Activated CD8-positive, alpha-beta T cell treated with anti-CD3 and anti-CD28 coated beads for 36 hours (primary cell): ENCODE results near the gene PRDX3. TPM values are rescaled to one million over a fixed set of nuclear protein-coding genes. Genes with fewer than 3 reads are reported as not detected.

Experiments
- ATAC-seq: fragments of 200-7000 bp; cut with Tn5 transposase; one replicate; pipeline ENCODE4 v1.10.0; 2021; ENCODE audit warnings: mild to moderate bottlenecking, moderate library complexity
- CTCF ChIA-PET: fragments of 350-600 bp; sonication (Branson Sonifier 250); formaldehyde crosslinking; loops from one replicate; lab custom pipeline; 2021; ENCODE audit warnings: antibody characterized with exemption; lab: Charles Lee
- POLR2A ChIA-PET: fragments of 350-600 bp; sonication (Branson Sonifier 250); formaldehyde crosslinking; loops from one replicate; lab custom pipeline; 2021; ENCODE audit warnings: antibody characterized with exemption; lab: Charles Lee
- DNase-seq: peaks from one replicate; pipeline ENCODE4 v3.0.0-alpha.2; 2020
- H3K27ac Mint-ChIP-seq: one replicate; pipeline ENCODE4 v1.8.0; 2021; ENCODE audit warnings: mild to moderate bottlenecking, mixed read lengths
- H3K27me3 Mint-ChIP-seq: one replicate; pipeline ENCODE4 v1.8.0; 2021; ENCODE audit warnings: mixed read lengths
- H3K36me3 Mint-ChIP-seq: one replicate; pipeline ENCODE4 v1.8.0; 2021; ENCODE audit warnings: low read depth, mixed read lengths
- H3K4me1 Mint-ChIP-seq: one replicate; pipeline ENCODE4 v1.8.0; 2021; ENCODE audit warnings: low read depth, mixed read lengths
- H3K4me3 Mint-ChIP-seq: one replicate; pipeline ENCODE4 v1.8.0; 2021; ENCODE audit warnings: mild to moderate bottlenecking, moderate library complexity, mixed read lengths
- H3K9me3 Mint-ChIP-seq: one replicate; pipeline ENCODE4 v1.8.0; 2021; ENCODE audit warnings: mixed read lengths
- CTCF ChIP-seq: fragments of 200-600 bp; IDR thresholded peaks from one replicate; pipeline ENCODE4 v1.8.0; 2022; ENCODE audit warnings: antibody characterized with exemption, mild to moderate bottlenecking
- intact Hi-C: fragments of 100-400 bp; cut with micrococcal nuclease; formaldehyde crosslinking; loops from one replicate; pipeline ENCODE4 v1.10.0; 2022
- total RNA-seq, 2 experiments: library from RNA; stranded (reverse); gene quantifications; one replicate each; pipeline ENCODE4 v1.2.3, GENCODE V29; 2021

PRDX3 gene
- total RNA-seq: 100 to 1,000 TPM; 198 to 203 TPM

DNA sequence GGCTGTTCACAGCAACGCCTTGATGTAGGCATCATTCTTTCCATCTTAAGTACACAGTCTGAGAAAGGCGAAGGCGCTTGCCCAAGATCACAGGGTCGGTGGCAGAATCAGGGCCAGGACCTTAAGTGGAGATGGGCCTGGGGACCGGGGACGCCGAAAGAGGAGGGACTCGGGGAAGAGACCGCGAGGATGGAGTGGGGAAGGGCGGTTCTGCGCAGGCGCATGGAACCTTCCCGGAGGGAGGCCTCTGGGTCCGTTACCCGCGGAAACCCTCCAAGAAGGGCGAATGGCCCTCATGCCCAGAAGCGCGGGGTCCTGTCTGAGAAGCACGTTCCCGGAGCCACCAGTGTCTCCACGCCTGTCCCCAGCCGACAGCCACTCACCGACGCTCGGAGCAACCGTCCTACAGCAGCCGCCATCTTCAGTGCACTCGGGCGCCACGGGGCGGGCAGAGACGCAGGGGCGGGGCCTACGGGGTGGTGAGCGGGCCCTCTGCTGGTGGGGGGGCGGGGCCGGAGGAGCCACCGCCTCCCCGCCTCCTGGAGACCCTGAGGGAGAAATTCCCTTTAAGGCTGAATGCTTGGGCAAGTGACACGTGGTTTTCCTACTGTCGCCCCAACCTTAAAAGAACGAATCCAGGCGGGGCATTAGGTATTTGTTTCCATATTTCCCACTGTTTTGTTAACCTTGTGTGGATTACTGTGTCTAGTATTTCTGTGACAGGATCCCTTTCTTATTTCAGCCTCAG, at the start of gene PRDX3:
Gene PRDX3 (minus strand): TSS at position 441 of the 748 bp plus-strand sequence. CDS start 22 bp downstream, at position 419.
- peaks cover 32% of the 10 kb centered on the region for H3K36me3 Mint-ChIP-seq
- CTCF ChIA-PET: interaction anchor here (1.0 to 2.6 kb wide), 3 partner anchors 11 to 28 kb away, joined by 6 to 13 read pairs (median 10); partner anchors contain the start of gene GRK5
- H3K4me1 Mint-ChIP-seq: peaks cover 29% of the 10 kb centered on the region
- ATAC-seq: peak; percentile 98
- no peaks in the 10 kb centered on the region for H3K27me3 Mint-ChIP-seq
- DNase-seq: peak; percentile 97
- no peaks in the 10 kb centered on the region for H3K9me3 Mint-ChIP-seq
- peak within 1 kb of the TSS; percentile 92 for H3K27ac Mint-ChIP-seq
- POLR2A ChIA-PET: interaction anchor here (0.8 to 1.4 kb wide), 4 partner anchors 12 to 145 kb away, joined by 3 to 5 read pairs (median 4); no protein-coding TSS in a partner anchor
- intact Hi-C loops: no loop called here
- TF ChIP-seq CTCF: no peak
- H3K4me3 Mint-ChIP-seq: peak within 1 kb of the TSS; percentile 87

DNA sequence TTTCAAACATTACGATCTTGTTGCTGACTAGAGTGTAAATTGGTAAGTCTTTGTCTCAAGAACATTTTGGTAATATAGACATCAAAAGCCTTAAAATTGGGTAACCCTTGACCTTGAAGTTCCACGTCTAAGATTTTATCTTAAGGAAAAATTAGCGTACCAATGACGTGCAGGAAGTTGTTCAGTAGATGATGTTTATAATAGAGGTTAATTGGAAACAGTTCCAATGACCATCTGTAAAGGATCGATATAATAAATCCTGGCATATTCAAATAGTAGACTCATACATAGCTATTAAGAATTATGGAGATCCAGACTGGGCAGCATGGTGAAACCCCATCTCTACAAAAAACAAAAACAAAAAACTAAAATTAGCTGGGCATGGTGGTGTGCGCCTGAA, 49.2 kb upstream of the PRDX3 start:
- no peak for DNase-seq
- no peak for ATAC-seq
- Mint-ChIP-seq H3K4me3 (no peak overlapping the region), H3K27ac (no peak overlapping the region), H3K36me3 (peaks cover 17% of the 10 kb centered on the region), H3K4me1 (peaks cover 24% of the 10 kb centered on the region), H3K9me3 (peaks cover 17% of the 10 kb centered on the region), H3K27me3 (no peaks in the 10 kb centered on the region)
- intact Hi-C loops: no loop called here
- ChIA-PET CTCF (interaction anchor here (1.4 kb wide), 1 partner anchor 41 kb away, joined by 4 read pairs; no protein-coding TSS in a partner anchor), POLR2A (no interaction called here)
- no peak for TF ChIP-seq CTCF

- DNase-seq: no peak
- H3K4me1 Mint-ChIP-seq: peaks cover 25% of the 10 kb centered on the region
- ChIA-PET POLR2A (interaction anchor here (0.7 kb wide), 1 partner anchor 256 kb away, joined by 4 read pairs; no protein-coding TSS in a partner anchor), CTCF (interaction anchor here (3.7 kb wide), 1 partner anchor 17 kb away, joined by 31 read pairs; the partner anchor contains the start of gene GRK5)
- ATAC-seq: no peak
- intact Hi-C loops: no loop called here
- TF ChIP-seq CTCF: no peak
- H3K27me3 Mint-ChIP-seq: no peaks in the 10 kb centered on the region
- H3K27ac Mint-ChIP-seq: no peak overlapping the region
- H3K9me3 Mint-ChIP-seq: no peaks in the 10 kb centered on the region
- H3K36me3 Mint-ChIP-seq: no peaks in the 10 kb centered on the region
- H3K4me3 Mint-ChIP-seq: no peak overlapping the region
Observed at GRCh38 chr10:119225083-119225658, 46.6 kb upstream of the PRDX3 start.

- Mint-ChIP-seq H3K4me3 (no peak overlapping the region), H3K27ac (no peak overlapping the region), H3K27me3 (no peaks in the 10 kb centered on the region), H3K4me1 (peaks cover 26% of the 10 kb centered on the region), H3K36me3 (no peaks in the 10 kb centered on the region), H3K9me3 (no peaks in the 10 kb centered on the region)
- ATAC-seq (no peak), DNase-seq (no peak)
- POLR2A ChIA-PET: interaction anchor here (1.0 kb wide), 2 partner anchors 15 to 16 kb away, joined by 4 to 5 read pairs; no protein-coding TSS in a partner anchor
- intact Hi-C loops: no loop called here
- no peak for TF ChIP-seq CTCF
- CTCF ChIA-PET: interaction anchor here (0.7 to 3.7 kb wide), 5 partner anchors 11 to 222 kb away, joined by 3 to 31 read pairs (median 4); partner anchors contain the start of gene GRK5
Observed at GRCh38 chr10:119222966-119223386, 44.4 kb upstream of the PRDX3 start.
